Measurements from ENCODE around the gene PPP1R15B.

PPP1R15B gene

DNA sequence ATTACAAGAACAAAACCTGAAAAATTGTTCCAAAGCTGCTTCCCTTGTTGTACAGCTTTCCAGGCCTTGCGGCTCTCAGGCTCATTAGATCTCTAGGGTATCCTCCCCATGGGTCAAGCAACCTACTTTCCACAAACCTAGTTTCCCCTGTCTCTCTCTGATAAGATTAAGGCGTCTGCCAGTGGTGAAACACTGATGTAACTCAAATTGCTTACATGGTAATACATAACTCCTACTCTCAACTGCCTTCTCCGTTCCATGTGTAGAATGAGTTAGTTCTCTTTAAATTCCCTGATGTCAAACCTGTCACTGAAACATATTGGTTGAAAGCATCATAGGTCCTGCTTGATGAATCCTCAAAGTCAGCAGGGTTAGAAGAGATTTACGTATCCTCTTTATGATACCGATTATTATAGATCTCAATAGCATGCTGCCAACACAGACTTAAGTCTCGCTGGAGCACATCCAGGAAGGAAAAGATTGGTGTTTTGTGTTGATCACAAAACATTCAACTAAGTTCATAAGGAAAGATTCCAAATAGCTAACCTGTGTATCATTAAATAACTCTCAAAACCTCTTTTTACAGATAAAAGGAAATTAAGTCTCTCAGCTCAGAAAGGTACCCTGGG lies 10.6 kb downstream of the PPP1R15B start:
- DNase-seq (ENCODE audit: low read depth) = no peak

DNA sequence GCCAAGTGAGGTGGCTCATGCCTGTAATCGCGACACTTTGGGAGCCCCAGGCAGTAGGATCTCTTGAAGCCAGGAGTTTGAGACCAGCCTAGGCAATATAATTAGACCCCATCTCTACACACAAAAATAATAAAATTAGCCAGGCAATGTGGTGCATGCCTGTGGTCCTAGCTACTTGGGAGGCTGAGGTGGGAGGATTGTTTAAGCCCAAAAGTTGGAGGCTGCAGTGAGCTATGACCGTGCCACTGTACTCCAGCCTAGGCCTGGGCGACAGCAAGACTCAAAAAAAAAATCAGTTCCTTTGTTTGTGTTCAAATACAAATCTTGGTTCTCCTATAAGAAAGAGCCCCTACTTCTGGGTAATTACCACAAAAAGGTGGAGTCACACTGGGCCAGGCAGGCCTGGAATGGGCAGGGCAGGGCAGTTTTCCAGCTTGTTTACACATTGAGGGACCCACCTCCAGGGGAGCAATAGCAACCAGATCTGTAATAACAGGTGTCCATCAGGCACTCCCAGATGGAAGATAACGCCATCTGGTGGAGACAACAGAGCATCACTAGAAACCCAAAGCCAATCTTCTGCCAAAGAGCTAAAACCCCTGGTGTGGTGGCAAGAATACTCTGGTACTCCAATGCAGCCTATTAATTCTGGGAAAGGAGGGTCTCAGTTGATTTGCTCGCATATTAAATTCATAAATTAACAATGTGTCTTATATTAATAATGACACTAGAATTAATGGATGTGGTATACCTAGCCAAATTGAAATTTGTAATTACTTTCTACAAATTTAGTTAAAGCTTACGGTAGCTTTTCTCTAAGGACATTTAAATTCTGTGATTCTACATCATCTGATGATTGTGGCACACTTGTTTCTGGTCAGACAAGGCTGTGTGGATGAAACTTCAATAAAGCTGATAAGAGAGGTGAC lies 13.2 kb downstream of the PPP1R15B start:
- DNase-seq (ENCODE audit: low read depth) = peak; percentile 25

DNA sequence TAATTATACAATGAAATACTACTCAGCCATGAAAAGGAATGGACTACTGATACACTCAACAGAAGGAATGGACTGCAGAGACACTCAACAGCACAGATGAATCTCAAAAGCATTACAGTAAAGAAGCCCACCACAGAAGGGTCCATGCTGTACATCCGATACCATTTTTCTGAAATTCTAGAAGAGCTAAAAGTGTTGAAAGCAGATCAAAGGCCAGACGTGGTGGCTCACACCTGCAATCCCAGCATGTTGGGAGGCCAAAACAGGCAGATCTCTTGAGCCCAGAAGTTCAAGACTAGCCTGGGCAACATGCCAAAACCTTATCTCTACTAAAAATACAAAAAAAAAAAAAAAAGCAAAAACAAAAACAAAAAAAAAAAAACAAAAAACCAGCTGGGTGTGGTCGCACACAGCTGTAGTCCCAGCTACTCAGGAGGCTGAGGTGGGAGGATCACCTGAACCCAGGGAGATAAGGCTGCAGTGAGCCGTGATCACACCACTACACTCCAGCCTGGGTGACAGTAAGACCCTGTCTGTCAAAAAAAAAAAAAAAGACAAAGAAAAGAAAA lies 15.5 kb downstream of the PPP1R15B start:
- no peak for DNase-seq (ENCODE audit: low read depth)

DNA sequence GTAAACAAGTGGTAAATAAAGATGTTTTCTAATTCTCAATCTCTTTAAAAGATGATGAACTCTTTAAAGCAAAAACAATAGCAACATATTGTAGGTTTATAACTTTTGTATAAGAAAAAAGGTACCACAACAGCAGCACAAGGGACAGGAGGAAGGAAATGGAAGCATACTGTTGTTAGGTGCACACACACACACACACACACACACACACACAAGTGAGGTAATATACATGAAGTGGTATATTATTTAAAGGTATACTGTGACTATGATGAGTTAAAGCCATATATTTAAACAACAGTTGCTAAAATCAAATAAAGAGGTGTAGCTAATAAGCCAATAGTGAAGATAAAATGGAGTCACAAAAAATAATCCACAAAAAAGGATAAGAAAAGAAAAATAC lies 20.0 kb downstream of the PPP1R15B start:
- no peak for DNase-seq (ENCODE audit: low read depth)

DNA sequence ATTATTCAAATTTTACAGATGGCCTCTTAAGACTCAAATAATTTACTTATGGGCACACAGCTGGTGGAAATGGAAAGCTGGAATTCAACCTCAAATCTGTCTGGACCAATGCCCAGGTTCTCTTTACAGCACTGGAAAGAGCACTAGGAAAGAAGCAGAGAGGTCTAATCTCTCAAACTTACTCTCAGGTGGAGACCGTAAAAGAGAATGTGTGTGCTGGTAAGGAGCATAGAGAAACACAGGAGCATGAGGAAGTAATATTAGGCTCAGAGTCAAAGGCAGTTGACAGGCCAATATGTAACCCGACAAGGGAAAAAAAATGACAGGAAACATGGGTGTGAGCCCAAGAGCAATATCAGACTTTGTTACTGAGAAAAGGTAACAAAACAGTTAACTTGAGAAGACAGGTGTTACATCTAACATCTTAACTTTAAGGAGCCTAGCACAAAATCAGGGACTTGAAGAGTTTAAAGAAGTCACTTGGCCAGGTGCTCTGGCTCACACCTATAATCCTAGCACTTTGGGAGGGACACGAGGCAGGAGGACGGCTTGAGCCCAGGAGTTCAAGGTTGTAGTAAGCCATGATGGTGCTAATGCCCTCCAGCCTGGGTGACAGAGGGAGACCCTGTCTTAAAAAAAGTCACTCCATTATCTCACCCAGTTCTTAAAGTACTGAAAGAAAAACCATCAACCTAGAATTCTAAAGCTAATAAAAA lies 20.7 kb downstream of the PPP1R15B start:
- no peak for DNase-seq (ENCODE audit: low read depth)

DNA sequence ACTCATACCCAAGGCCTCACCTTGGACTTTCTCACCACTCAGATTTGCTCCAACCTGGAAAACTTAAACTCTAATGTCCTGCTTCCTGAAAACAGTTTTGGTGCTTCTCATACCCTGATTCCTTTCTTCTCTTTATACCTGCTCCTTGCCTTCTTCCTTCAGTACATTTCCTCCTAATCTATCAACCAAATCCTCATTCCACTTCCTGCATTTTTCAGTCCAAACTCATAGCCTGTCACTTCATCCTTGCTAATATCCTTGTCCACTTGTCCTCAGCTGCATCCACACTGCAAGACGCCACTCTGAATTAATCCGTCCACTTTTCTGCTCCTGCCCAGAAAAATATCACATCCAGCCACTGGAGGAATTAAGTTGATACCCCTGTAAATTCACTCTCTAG lies 25.9 kb downstream of the PPP1R15B start:
- no peak for DNase-seq (ENCODE audit: low read depth)

DNA sequence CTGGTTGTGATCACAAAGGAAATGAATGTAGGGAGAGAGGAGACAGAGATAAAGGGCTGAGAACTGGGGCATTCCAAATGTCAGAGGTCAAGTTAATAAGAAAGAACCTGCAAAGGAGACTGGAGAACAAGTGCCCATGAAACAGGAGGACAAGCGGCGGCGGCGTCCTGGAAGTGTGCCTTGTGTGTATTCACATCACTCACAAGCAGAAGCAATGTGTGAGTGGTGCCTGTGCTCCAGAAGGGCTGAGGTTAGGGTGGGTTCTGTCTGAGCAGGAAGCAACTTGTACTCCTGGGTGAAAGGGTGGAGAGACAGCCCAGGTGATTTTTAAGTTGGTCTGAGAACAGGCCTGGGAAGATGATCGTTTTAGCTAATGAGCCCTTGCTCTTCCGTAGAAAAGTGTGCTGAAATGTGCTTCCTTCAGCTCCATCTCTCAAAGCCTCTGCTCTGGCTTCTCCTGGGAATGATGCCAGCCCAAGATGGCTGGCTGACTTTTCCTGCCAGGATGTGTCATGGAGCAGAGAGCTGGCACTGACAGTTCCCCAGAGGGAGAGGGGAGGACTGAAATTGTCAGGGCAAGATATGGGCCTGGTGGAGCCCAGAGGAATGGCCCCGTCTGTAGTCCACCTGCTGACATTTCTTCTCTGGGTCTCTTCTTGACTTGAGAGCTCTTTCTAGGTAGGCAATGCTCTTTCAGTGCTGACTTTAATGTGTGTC lies 26.8 kb downstream of the PPP1R15B start:
- peak; percentile 54 for DNase-seq (ENCODE audit: low read depth)

DNA sequence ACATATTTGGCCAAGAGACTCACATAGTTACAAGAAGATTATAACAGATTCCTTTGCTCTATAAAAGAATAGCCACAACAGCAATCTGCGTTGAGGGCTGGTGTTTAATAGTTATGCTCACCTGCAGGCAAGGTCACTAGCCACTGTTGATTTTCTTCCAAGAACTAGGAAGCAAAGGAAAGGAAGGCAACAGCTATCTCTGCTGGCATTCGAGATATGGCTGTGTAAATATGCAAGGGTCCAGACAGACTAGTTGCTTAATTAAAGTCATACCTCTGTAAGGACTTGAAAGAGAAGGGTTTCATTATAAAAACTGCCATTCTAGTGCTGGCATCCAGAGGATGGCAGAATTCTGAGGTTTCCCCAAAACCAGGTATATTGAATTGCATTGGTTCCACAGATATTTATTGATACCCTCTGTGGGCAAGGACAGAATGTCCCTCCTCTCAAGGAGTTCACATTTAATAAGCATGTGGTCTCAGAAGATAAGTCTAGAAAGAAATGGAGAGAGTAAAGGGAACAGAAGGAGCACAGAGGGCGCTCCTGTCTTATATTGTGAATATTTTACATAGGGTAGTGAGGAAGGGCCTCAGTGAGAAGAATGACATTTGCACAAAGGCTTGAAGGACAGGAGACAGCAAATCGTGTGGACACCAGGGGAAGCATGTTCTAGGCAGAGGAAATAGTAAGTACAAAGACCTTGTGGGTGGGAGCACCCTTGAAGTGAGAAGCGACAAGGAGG lies 28.3 kb downstream of the PPP1R15B start:
- DNase-seq (ENCODE audit: low read depth) = no peak

DNA sequence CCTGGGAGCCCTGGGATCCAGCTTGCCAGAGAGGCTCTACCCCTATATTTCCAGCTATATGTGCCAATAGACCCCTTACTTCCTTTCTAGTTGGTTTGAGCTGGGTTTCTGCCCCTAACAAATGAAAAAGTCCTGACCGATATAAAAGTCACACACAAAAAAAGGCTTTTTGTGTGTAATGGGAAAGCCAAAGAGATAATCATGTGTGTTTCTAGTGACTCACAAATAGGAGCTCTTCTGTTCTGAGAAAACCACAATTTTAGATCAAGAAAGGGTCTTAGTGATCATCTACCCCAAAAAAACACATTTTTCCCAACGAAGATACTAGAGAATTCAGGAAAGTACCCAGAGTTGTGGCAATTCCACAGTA lies 28.9 kb downstream of the PPP1R15B start:
- no peak for DNase-seq (ENCODE audit: low read depth)

DNA sequence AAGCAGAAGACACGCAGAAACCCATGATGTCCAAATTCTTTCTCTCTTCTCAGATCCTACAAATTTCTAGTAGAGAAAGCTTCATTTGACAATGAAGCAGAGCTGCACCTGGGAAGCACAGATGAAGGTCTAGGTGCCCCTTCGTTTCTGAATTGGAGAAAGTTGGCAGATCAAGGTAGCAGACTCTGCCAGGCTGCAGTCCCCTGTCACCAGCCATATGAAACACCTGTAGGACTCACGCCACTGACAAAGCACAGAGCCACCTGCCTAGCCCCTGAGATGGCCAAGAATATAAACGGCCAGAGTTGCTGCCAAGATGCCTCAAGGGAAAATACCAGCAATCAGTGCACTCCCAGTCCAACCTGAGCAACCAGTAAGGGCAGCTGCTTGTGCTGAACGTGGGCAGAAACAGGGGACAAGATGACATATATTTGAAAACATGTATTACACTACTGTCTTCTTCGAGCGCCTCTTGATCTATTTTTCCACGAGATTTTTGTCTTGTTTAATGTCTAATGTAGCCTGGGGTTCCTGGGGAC lies 31.3 kb downstream of the PPP1R15B start:
- DNase-seq (ENCODE audit: low read depth) = no peak

DNA sequence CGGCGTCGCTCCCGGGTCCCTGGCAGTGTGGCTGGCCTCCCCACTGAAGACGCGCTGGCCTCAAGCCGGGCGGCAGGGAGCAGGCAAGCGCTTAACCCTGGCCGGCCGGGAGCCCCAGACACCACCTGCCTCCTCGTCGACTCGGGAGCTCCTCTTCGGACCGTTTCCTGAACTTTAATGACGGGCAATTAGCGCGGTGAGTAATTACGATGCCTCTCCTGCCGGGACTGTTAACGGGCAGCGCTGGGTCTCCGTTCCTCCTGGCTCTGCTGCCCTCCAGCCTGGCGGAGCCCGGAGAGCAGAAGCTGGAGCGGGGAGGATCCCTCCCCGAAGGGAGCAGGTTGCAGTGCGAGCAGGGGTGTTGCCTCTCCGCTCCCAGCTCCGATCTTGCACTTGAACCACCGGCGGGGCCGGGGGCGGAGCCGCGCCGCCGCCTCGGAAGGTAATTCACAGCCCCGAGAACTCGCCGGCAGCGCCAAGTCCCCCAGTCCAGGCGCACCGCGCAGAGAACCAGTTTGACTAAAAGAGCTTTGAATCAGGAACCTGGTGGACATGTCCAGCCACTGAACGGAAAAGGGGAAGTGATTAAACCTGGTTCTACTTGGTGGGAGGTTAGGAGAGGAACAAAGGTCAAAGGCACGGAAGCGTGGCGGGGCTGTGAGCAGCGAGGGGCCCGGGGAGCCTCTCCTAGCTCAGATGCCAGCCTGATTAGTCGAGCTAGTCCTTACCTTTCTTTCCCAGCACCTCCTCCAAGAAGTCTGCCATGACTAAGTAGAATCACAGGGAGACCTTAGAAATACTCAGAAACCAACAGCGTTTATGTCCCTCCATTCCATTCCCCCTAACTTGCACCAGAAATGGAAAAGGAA lies 33.6 kb downstream of the PPP1R15B start:
- no peak for DNase-seq (ENCODE audit: low read depth)

DNA sequence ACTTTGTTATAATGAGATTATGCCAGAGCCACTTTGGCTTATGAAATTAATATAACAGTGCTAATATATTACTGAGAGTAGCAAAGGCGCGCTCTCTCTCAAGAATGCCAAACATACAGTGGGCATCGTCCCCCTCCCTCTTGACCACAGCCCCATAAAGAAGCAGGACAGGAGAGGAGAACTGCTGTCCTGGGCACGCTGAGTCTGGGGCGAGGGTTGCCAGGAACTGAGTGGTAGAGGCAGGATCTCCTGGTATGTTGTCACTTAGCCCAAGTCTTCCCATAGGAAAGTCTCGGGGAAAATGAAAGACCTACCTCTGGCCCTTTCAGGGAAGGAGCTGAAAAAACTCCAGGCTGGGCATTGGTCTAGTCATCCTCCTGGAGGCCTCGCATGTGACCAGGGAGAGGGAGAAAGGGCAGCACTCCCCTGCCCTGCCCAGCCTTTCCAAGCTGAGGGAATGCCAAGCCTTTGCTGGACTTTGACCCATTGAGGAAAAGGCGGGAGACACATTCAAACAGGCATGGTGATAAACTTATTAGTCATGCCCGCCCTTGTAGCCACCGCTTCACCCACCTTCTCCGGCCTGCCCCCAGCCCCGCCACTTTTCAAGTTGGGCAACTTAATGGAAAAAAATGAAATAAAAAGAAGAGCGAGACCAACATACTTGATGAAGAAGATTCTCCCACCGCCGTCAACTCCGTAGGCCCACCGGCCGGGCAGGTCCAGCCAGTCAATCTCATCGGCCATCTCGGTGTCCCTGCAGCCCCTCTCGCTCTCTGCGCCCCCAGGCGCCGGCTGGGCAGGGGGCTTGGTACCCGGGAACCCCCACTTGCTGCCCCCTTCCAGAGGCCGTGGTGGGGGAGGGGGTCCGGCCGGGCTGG lies 34.5 kb downstream of the PPP1R15B start:
- DNase-seq (ENCODE audit: low read depth) = no peak

DNA sequence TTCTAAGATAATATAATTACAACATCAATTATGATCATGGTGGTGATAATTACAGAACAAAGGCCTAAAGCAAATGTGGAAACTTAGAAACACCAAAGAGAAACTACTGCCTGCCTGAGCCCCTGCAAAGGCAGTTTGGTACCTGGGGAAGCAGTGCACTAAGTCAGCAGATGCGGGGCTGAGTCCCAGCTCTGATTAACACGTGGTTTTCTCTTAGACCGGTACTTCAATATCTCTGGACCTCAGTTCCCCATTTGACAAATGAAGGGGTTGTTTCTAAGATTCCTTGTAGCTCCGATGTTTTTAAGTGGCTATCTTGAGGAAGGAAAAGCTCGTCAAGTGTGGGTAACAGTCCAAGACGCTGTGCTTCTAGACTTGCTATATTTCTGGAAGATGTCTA lies 35.2 kb downstream of the PPP1R15B start:
- DNase-seq (ENCODE audit: low read depth) = no peak

DNA sequence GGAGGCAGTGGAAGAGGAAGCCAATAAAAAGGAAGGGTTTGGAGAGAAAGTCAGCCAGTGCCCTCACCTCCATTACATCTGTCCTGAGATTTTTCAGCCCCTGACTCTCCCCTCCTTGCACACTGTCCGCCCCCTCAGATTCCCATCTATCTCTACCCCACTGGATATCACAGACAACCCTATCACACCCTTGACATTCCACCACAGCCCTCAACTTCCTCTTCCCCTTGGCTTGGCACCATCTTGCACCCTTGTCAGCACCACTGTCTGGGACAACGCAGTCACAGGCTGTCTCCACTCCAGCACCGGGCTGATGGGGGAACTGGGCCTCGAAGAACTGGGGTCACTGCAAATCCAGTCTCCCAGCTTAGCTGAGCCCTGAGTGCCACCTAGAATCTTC lies 37.7 kb downstream of the PPP1R15B start:
- no peak for DNase-seq (ENCODE audit: low read depth)

DNA sequence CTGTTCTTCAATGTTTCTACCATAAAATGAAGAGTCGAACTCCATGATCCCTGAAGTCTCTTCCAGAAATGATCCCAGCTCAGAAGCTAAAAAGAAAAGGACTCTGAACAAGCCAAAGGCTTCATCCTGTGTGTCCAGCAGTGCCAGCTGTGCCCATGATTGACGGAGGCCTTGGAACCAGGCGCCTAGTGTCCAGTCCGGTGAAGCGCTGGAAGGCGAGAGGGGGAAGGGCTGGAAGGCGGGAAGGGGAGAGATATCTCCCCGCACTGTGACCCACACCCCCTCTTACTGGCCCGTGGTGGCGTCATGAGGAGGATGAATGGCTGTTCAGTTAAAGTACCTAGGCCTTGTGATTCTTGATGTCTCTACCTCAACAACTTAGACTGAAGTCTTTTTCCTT lies 41.4 kb downstream of the PPP1R15B start:
- no peak for DNase-seq (ENCODE audit: low read depth)

DNA sequence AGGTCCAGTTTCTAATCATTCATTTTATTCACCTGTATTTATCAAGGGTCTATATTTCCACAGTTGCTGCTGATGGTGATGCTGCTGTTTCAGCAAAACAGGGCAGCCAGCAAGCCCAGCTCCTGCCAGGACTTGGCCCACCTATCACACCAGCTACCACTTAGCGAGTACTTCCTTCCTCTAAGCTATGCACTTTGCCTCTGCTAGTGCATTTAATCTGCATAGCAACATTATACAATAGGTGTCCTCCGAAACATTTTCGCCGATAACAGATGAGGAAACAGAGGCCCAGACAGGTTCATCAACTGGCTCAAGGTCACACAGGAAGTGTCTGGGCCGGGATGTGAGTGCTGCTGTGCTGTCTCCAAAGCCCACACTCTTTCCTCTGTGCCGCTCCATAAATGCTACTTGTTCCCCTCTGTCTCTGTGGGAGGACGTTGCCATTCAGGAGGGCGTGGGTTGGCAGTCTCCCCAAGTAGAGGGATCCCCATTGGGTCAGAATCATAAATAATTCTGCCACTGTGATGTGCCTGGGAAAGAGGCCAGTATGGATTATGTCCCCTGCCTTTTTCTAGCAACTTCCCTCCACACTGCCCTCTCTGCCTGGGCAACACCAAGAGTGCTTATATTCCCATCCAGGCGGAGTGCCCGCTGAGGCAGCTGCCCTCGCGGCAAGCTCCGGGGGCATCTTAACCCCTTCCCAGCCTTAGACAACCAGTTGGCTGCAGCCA lies 42.5 kb downstream of the PPP1R15B start:
- DNase-seq (ENCODE audit: low read depth) = no peak

DNA sequence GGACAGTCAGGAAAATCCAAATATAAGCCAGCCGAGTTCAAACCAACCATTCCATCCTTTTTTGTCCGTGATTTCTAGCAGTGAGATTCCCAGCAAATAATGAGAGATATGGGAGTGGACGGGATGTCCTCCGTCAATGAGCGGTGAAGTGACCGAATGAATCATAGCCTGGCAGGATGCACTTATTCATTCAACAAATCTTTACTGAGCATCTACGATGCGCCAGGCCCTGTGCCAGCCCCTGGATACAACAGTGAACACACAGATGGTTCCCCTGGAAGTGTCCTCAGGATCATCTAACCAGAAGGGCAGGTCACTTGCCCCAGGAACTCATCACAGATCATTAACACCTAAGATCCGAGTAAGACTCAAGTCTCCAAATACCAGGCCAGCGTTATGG lies 43.7 kb downstream of the PPP1R15B start:
- no peak for DNase-seq (ENCODE audit: low read depth)

DNA sequence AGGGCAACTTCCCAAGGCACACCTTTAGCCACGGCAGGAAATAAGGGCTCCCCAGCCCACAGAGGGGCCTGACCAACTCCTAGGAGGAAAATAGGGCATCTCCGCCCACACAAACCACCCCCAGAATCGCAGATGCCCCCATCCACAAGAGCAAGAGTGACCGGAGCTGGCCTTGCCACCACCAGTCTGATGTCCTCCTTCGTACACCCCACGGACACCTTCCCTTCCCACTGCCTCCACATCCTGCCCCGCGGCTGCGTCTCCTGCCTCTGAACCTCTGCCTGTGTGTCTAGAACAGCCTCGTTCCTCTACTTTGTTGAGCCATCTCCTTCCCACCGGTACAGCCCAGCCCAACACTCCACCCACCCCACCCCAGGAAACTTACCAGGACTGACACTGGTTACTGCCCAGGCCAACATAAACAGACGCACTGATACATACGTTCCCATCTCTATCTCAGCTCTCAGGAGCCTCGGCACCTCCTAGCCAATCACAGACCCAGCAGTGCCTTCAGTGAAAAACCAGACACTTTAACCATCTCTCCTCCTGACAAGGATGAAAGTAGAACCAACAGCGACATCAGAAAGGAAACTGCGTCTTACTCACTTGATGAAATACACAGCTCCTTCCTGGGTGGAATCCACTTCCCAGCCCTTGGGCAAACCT lies 44.3 kb downstream of the PPP1R15B start:
- DNase-seq (ENCODE audit: low read depth) = no peak

Measured in GM04504 (cell line).